SK-N-MC (cell line): ENCODE measurements around the gene PRR23E.

Experiments used
- EZH2 ChIP-seq: fragments of 200-600 bp; sonication (generic); IDR thresholded peaks from one replicate; pipeline ENCODE4 v1.6.1; 2017; ENCODE audit warnings: antibody characterized with exemption
- FOXP2 ChIP-seq: optimal IDR thresholded peaks from 2 replicates; pipeline ENCODE3; 2011; ENCODE audit warnings: mild to moderate bottlenecking, moderate library complexity; ENCODE audit not compliant: insufficient read depth; ENCODE audit errors: extremely low read length, control extremely low read depth
- POLR2AphosphoS5 ChIP-seq: IDR thresholded peaks from 2 replicates; pipeline ENCODE4 v1.6.1; 2012; ENCODE audit warnings: mild to moderate bottlenecking, low read depth, low read length, borderline replicate concordance

GRCh38 chr3:127151251-127151564 is 41.7 kb upstream of the PRR23E start:
- no peak for TF ChIP-seq POLR2AphosphoS5
- TF ChIP-seq EZH2 = no peak
- no peak for TF ChIP-seq FOXP2
